HepG2 (cell line): Measurements from ENCODE around the gene OSBPL10. TPM values are rescaled to one million over a fixed set of nuclear protein-coding genes. Genes with fewer than 3 reads are reported as not detected.

Experiments
- ARNT2 ChIP-seq: sonication (generic); formaldehyde crosslinking; IDR thresholded peaks from 2 replicates; pipeline ENCODE4 v1.8.0; 2022; ENCODE audit warnings: mild to moderate bottlenecking, low read depth, missing genetic modification reagents, moderate library complexity
- ATF2 ChIP-seq: sonication (generic); formaldehyde crosslinking; IDR thresholded peaks from 2 replicates; pipeline ENCODE4 v1.4.0; 2020; ENCODE audit warnings: missing genetic modification reagents
- CBX2 ChIP-seq, 2 experiments: fragments of 200-600 bp in 1 of 2; sonication (generic); formaldehyde crosslinking in 1 of 2; IDR thresholded peaks; 2 replicates each; pipeline versions ENCODE4 v1.7.0 to v1.8.1; 2018 to 2022; ENCODE audit warnings: low read depth in 2 of 2, low read length in 1 of 2, mild to moderate bottlenecking in 1 of 2, missing genetic modification reagents in 1 of 2
- FOXJ3 ChIP-seq: sonication (generic); formaldehyde crosslinking; IDR thresholded peaks from 2 replicates; pipeline ENCODE4 v1.4.0; 2020; ENCODE audit warnings: missing genetic modification reagents, mild to moderate bottlenecking, borderline replicate concordance
- MED1 ChIP-seq: sonication (generic); formaldehyde crosslinking; IDR thresholded peaks from 2 replicates; pipeline ENCODE4 v1.4.0; 2020; ENCODE audit warnings: missing genetic modification reagents
- NKX3-1 ChIP-seq: sonication (generic); formaldehyde crosslinking; IDR thresholded peaks from 2 replicates; pipeline ENCODE4 v1.5.0; 2020; ENCODE audit warnings: missing genetic modification reagents
- PPARG ChIP-seq: conservative IDR thresholded peaks from 2 replicates; pipeline ENCODE4 v1.6.1; 2016; ENCODE audit warnings: missing biosample characterization, missing genetic modification reagents
- PRMT3 ChIP-seq: sonication (generic); formaldehyde crosslinking; IDR thresholded peaks from 2 replicates; pipeline ENCODE4 v1.8.1; 2022; ENCODE audit warnings: low read depth, mild to moderate bottlenecking, moderate library complexity, missing genetic modification reagents, borderline replicate concordance
- SOX5 ChIP-seq: IDR thresholded peaks from 2 replicates; pipeline ENCODE4 v1.6.1; 2016; ENCODE audit warnings: borderline replicate concordance
- SP5 ChIP-seq: IDR thresholded peaks from 2 replicates; pipeline ENCODE4 v1.6.1; 2016; ENCODE audit warnings: low read depth, borderline replicate concordance
- ZBTB7A ChIP-seq: sonication (generic); formaldehyde crosslinking; IDR thresholded peaks from 2 replicates; pipeline ENCODE4 v1.8.0; 2022; ENCODE audit warnings: mild to moderate bottlenecking, missing genetic modification reagents
- ZFP37 ChIP-seq: sonication (generic); formaldehyde crosslinking; IDR thresholded peaks from 2 replicates; pipeline ENCODE4 v1.4.0; 2020; ENCODE audit warnings: missing genetic modification reagents, borderline replicate concordance
- ZNF143 ChIP-seq: sonication (generic); formaldehyde crosslinking; IDR thresholded peaks from 2 replicates; pipeline ENCODE4 v1.4.0; 2020; ENCODE audit warnings: missing genetic modification reagents
- ZNF256 ChIP-seq: sonication (generic); formaldehyde crosslinking; conservative IDR thresholded peaks from 2 replicates; pipeline ENCODE4 v1.4.0; 2020; ENCODE audit warnings: missing genetic modification reagents
- ZNF407 ChIP-seq: sonication (generic); formaldehyde crosslinking; IDR thresholded peaks from one replicate; pipeline ENCODE4 v1.5.1; 2020; ENCODE audit warnings: mild to moderate bottlenecking, missing genetic modification reagents; ENCODE audit errors: not compliant biosample characterization
- ZNF569 ChIP-seq: sonication (generic); formaldehyde crosslinking; IDR thresholded peaks from 2 replicates; pipeline ENCODE4 v1.5.0; 2020; ENCODE audit warnings: mild to moderate bottlenecking, missing genetic modification reagents, moderate library complexity, borderline replicate concordance
- ZSCAN30 ChIP-seq: sonication (generic); formaldehyde crosslinking; IDR thresholded peaks from 2 replicates; pipeline ENCODE4 v1.5.0; 2020; ENCODE audit warnings: mild to moderate bottlenecking, missing genetic modification reagents
- polyA plus RNA-seq, 8 experiments: library from polyadenylated mRNA; depleted of rRNA in 3 of 8; stranded (reverse) in 7 of 8; unstranded in 1 of 8; fragments of >200 nt; fragmentation: Illumina TruSeq in 4 of 8; extraction: Trizol in 4 of 8; gene quantifications; 2 replicates each; pipeline versions ENCODE4 v1.2.1 to v1.2.3, GENCODE V29; 2011 to 2016; ENCODE audit warnings: low read depth in 4 of 8, missing spikeins in 1 of 8, mixed read lengths in 1 of 8; ENCODE audit not compliant: insufficient read depth in 1 of 8
- total RNA-seq, 5 experiments: library from RNA; depleted of rRNA; stranded (reverse); fragments of >200 nt; fragmentation: Illumina TruSeq; extraction: Trizol; gene quantifications; 2 replicates each; pipeline ENCODE4 v1.2.3, GENCODE V29; 2016; ENCODE audit warnings: low read depth in 1 of 5
- TF ChIP-seq, protein P1 (sequence below): sonication (generic); formaldehyde crosslinking; IDR thresholded peaks from 2 replicates; pipeline ENCODE4 v1.5.0; 2020; ENCODE audit warnings: mild to moderate bottlenecking, missing genetic modification reagents, borderline replicate concordance

Gene OSBPL10
- total and polyA plus RNA-seq, 2 of the 13 experiments (the other 11 are each of a cell fraction or from before 2014, with no cell fraction given) = 10.3 to 28.6 TPM

DNA sequence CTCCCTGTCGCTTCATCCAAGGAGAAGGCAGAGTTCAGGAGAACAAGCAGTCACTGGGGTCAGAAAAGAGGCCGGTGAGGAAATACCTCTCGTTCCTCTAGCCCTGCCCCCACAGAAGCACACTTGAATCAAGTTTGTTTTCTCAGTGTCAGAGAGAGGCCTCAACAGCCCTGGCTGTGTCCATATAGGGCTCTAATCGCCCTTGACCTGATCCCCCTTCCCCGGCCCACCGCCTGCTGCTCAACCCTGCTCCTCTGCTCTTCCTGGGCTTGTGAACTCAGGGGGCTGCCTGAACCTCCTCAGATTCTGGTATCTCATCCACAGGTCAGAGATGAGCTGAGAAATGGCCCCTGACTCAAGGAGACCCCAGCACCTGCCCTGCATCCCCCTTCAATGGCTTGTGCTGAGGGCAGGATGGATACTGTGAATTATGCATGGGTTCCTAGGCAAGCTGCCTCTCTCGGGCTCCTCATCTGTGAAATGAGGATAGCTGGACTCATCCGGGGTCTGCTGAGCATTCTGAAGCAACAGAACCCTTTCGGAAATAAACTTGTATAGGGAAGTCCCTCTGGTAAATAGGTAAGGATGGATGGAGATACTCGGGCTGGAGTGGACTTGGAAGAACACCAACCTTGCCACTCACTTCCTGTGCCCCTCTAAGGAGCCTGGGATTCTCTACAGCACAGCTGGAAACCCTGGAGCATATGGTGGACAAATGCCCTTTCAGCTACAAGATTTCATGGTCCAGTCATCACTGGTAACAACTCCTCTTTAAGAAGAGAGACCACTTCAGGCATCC is 300.8 kb downstream of the OSBPL10 start (continued):
- no peak for TF ChIP-seq CBX2 (IDR thresholded peaks at IDR 0.05; ENCODE audit: low read depth, low read length)
- no peak for TF ChIP-seq CBX2 (CRISPR knock-in tag; IDR thresholded peaks at IDR 0.05; ENCODE audit: low read depth)
- TF ChIP-seq SP5 (CRISPR knock-in tag) = no peak
- TF ChIP-seq NKX3-1 (CRISPR knock-in tag) = no peak
- TF ChIP-seq PRMT3 (CRISPR knock-in tag) = no peak
- no peak for TF ChIP-seq ARNT2 (CRISPR knock-in tag)
- no peak for TF ChIP-seq ZSCAN30
- TF ChIP-seq ZFP37 = no peak
- no peak for TF ChIP-seq ZNF569 (CRISPR knock-in tag)
- TF ChIP-seq ZNF143 (CRISPR knock-in tag) = no peak
- peak; percentile 48; the same call in 1 of the 2 replicates for TF ChIP-seq FOXJ3 (CRISPR knock-in tag)
- TF ChIP-seq ZNF407 (CRISPR knock-in tag) = no peak
- peak; percentile 44; the same call in 1 of the 2 replicates for TF ChIP-seq ZBTB7A (CRISPR knock-in tag)
- TF ChIP-seq ZNF256 = no peak
- TF ChIP-seq, protein P1, sequence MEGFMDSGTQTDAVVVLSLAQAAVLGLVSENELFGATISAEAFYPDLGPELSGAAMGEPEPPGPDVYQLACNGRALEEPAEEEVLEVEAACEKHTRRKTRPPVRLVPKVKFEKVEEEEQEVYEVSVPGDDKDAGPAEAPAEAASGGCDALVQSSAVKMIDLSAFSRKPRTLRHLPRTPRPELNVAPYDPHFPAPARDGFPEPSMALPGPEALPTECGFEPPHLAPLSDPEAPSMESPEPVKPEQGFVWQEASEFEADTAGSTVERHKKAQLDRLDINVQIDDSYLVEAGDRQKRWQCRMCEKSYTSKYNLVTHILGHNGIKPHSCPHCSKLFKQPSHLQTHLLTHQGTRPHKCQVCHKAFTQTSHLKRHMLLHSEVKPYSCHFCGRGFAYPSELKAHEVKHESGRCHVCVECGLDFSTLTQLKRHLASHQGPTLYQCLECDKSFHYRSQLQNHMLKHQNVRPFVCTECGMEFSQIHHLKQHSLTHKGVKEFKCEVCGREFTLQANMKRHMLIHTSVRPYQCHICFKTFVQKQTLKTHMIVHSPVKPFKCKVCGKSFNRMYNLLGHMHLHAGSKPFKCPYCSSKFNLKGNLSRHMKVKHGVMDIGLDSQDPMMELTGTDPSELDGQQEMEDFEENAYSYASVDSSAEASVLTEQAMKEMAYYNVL (CRISPR knock-in tag) = no peak
- no peak for TF ChIP-seq PPARG (CRISPR knock-in tag)
- TF ChIP-seq MED1 = peak; percentile 28; the same call in 1 of the 2 replicates
- no peak for TF ChIP-seq SOX5 (CRISPR knock-in tag)
- no peak for TF ChIP-seq ATF2 (CRISPR knock-in tag)
